Psoas muscle (tissue), 8 donors: ENCODE results near the gene MGP. TPM values are rescaled to one million over a fixed set of nuclear protein-coding genes. Genes with fewer than 3 reads are reported as not detected.

ENCODE experiments used
- ATAC-seq, 4 donors: fragments of 200-7000 bp; cut with Tn5 transposase; one replicate each; pipeline ENCODE4 v1.9.1; 2020; ENCODE audit warnings: moderate library complexity in 3 of 4, mild to moderate bottlenecking in 2 of 4
- DNase-seq, 2 donors: peaks; one replicate each; pipeline ENCODE4 v3.0.0-alpha.2; 2020
- H3K27ac ChIP-seq: fragments of 200-600 bp; one replicate; pipeline ENCODE4 v1.8.0; 2022
- H3K27me3 ChIP-seq, 3 donors: fragments of 200-600 bp in 1 of 3; one replicate each; pipeline versions ENCODE4 v1.6.1 to v1.8.0; 2013 to 2022; ENCODE audit warnings: low read length in 2 of 3, mild to moderate bottlenecking in 2 of 3, moderate library complexity in 1 of 3; ENCODE audit not compliant: insufficient read depth in 3 of 3
- H3K36me3 ChIP-seq, 2 donors: fragments of 200-600 bp in 1 of 2; one replicate each; pipeline versions ENCODE4 v1.6.1 to v1.8.0; 2013 to 2022; ENCODE audit warnings: low read depth in 1 of 2, mild to moderate bottlenecking in 1 of 2, moderate library complexity in 1 of 2; ENCODE audit not compliant: insufficient read depth in 1 of 2
- H3K4me1 ChIP-seq: fragments of 200-600 bp; one replicate; pipeline ENCODE4 v1.8.0; 2022
- H3K4me3 ChIP-seq: fragments of 200-600 bp; one replicate; pipeline ENCODE4 v1.8.0; 2022; ENCODE audit warnings: mild to moderate bottlenecking
- H3K9me3 ChIP-seq: fragments of 200-600 bp; one replicate; pipeline ENCODE4 v1.8.0; 2022
- CTCF ChIP-seq: fragments of 200-600 bp; IDR thresholded peaks from one replicate; pipeline ENCODE4 v1.8.0; 2022; ENCODE audit warnings: antibody characterized with exemption
- WGBS, 3 donors: extraction: QIAGEN DNeasy Blood & Tissue Kit; methylation state at CpG; one replicate each; pipeline versions ENCODE4 v1.1.6 to v1.1.7; 2013; 5-methylcytosine and 5-hydroxymethylcytosine counted together
- intact Hi-C, 2 donors: fragments of 100-400 bp; cut with DNase I; formaldehyde crosslinking; loops; one replicate each; pipeline versions ENCODE4 v1.11.0 to v1.14.2; 2022
- polyA plus RNA-seq, 3 donors: library from polyadenylated mRNA; stranded (reverse); fragments of 200-250 nt; gene quantifications; one replicate each; pipeline ENCODE4 v1.2.3, GENCODE V29; 2013
- total RNA-seq, 4 donors: library from RNA; stranded (reverse); fragmentation: NEBNext Ultra II Directional in 2 of 4; extraction: Animal tissue kit (Norgen Biotek cat#: 25700) in 2 of 4; gene quantifications; one replicate each; pipeline versions ENCODE4 v1.2.1 to v1.2.4, GENCODE V29; 2021 to 2023
- donor health status: healthy with polysubstance abuse.
- donor health status: DM: no; HTN: no; CAD: no; lungs with moderate emphysema.
- donor health status: Bipolar disorder and iron deficiency.
- donor health status: healthy.
- donor health status: DM: yes; HTN: yes; CAD: no.
- donor health status: DM: no; HTN: no; CAD: no.
- donor health status: DM: no; HTN: no; CAD: no.
- donor health status: DM: yes; HTN: yes; CAD: no.

The MGP gene
- total and polyA plus RNA-seq, 7 donors: 57.3 to 159 (median 79.1) TPM

GRCh38 chr12:14923944-14924343 lies 38.3 kb upstream of the MGP start:
- Histone ChIP-seq H3K36me3 (no peaks in the 10 kb centered on the region), H3K4me1 (no peaks in the 10 kb centered on the region), H3K27me3 (no peaks in the 10 kb centered on the region), H3K27ac (no peak overlapping the region), H3K4me3 (no peak overlapping the region), H3K9me3 (no peaks in the 10 kb centered on the region)
- TF ChIP-seq CTCF: no peak
- intact Hi-C loops: loop anchor here in 1 of 2 donors (10.0 kb wide), 1 partner anchor 859 kb away; no protein-coding TSS in a partner anchor
- 91 to 95% (median 92%) methylated on average over 2 of the region's 2 CpGs for WGBS, 3 donors
- ATAC-seq: no peak
- DNase-seq: no peak

- Histone ChIP-seq H3K4me3 (no peak overlapping the region), H3K9me3 (no peaks in the 10 kb centered on the region), H3K4me1 (no peaks in the 10 kb centered on the region), H3K27me3 (no peaks in the 10 kb centered on the region), H3K36me3 (no peaks in the 10 kb centered on the region), H3K27ac (no peak overlapping the region)
- no peak for DNase-seq
- intact Hi-C loops: loop anchor here in 1 of 2 donors (10.0 kb wide), 1 partner anchor 856 kb away; no protein-coding TSS in a partner anchor
- 85 to 97% (median 96%) methylated on average over 2 of the region's 2 CpGs for WGBS, 3 donors
- no peak for ATAC-seq
- TF ChIP-seq CTCF: no peak
Measured at GRCh38 chr12:14921218-14921617, 35.6 kb upstream of the MGP start.

- no peak overlapping the region for H3K4me3 ChIP-seq
- WGBS, 3 donors: 75 to 84% (median 79%) methylated on average over 7 of the region's 7 CpGs
- H3K36me3 ChIP-seq: no peaks in the 10 kb centered on the region
- no peaks in the 10 kb centered on the region for H3K27me3 ChIP-seq
- H3K9me3 ChIP-seq: no peaks in the 10 kb centered on the region
- TF ChIP-seq CTCF: no peak
- DNase-seq (no peak), ATAC-seq (no peak)
- intact Hi-C loops: loop anchor here in 1 of 2 donors (10.0 kb wide), 1 partner anchor 856 kb away; no protein-coding TSS in a partner anchor
- no peak overlapping the region for H3K27ac ChIP-seq
- no peaks in the 10 kb centered on the region for H3K4me1 ChIP-seq
Measured at GRCh38 chr12:14920475-14921126, 34.9 kb upstream of the MGP start.

GRCh38 chr12:14919455-14919854 lies 33.8 kb upstream of the MGP start:
- intact Hi-C loops: no loop called here
- H3K27ac ChIP-seq: no peak overlapping the region
- H3K4me1 ChIP-seq: no peaks in the 10 kb centered on the region
- H3K36me3 ChIP-seq: no peaks in the 10 kb centered on the region
- DNase-seq (no peak), ATAC-seq (no peak)
- H3K27me3 ChIP-seq: no peaks in the 10 kb centered on the region
- no peak overlapping the region for H3K4me3 ChIP-seq
- TF ChIP-seq CTCF: no peak
- no peaks in the 10 kb centered on the region for H3K9me3 ChIP-seq

- DNase-seq (no peak), ATAC-seq (no peak)
- H3K4me1 ChIP-seq: no peaks in the 10 kb centered on the region
- intact Hi-C loops: no loop called here
- no peak overlapping the region for H3K27ac ChIP-seq
- WGBS, 3 donors: 34 to 38% (median 37%) methylated on average over 2 of the region's 2 CpGs
- H3K27me3 ChIP-seq: no peaks in the 10 kb centered on the region
- H3K36me3 ChIP-seq: no peaks in the 10 kb centered on the region
- H3K9me3 ChIP-seq: no peaks in the 10 kb centered on the region
- H3K4me3 ChIP-seq: no peak overlapping the region
- no peak for TF ChIP-seq CTCF
Measured at GRCh38 chr12:14915736-14916135, 30.1 kb upstream of the MGP start.
